GM18505 (cell line): Measurements from ENCODE around the gene MPEG1.
A peak's percentile ranks its signal among the peaks of the same experiment; 100 is the strongest.

Source experiments
- ATAC-seq: cut with Tn5 transposase; IDR thresholded peaks from one replicate; pipeline ENCODE4 v1.9.1; 2021; ENCODE audit not compliant: unreplicated experiment
- POLR2A ChIP-seq: IDR thresholded peaks from 4 replicates; pipeline ENCODE4 v1.6.1; 2011; ENCODE audit warnings: borderline replicate concordance; ENCODE audit not compliant: insufficient read depth, insufficient read length; ENCODE audit errors: extremely low read depth

MPEG1 gene

GRCh38 chr11:59204746-59205145 lies 8.0 kb downstream of the MPEG1 start:
- ATAC-seq, result no peak
- no peak for TF ChIP-seq POLR2A

- no peak for TF ChIP-seq POLR2A
- no peak for ATAC-seq
Measured at GRCh38 chr11:59201353-59201752, 11.4 kb downstream of the MPEG1 start.

- no peak for TF ChIP-seq POLR2A
- ATAC-seq, result no peak
Measured at GRCh38 chr11:59200423-59200746, 12.3 kb downstream of the MPEG1 start.

GRCh38 chr11:59199546-59200422 lies 12.9 kb downstream of the MPEG1 start:
- TF ChIP-seq POLR2A, result no peak
- ATAC-seq, result peak; percentile 53

GRCh38 chr11:59198726-59199125 lies 14.0 kb downstream of the MPEG1 start:
- no peak for ATAC-seq
- no peak for TF ChIP-seq POLR2A

- no peak for TF ChIP-seq POLR2A
- ATAC-seq, result no peak
Measured at GRCh38 chr11:59197991-59198390, 14.7 kb downstream of the MPEG1 start.

GRCh38 chr11:59196777-59197176 lies 15.9 kb downstream of the MPEG1 start:
- TF ChIP-seq POLR2A, result no peak
- ATAC-seq, result no peak

- no peak for ATAC-seq
- no peak for TF ChIP-seq POLR2A
Measured at GRCh38 chr11:59195586-59195985, 17.1 kb downstream of the MPEG1 start.

- ATAC-seq, result no peak
- no peak for TF ChIP-seq POLR2A
Measured at GRCh38 chr11:59193587-59194130, 19.1 kb downstream of the MPEG1 start.

- ATAC-seq, result no peak
- no peak for TF ChIP-seq POLR2A
Measured at GRCh38 chr11:59192446-59193020, 20.2 kb downstream of the MPEG1 start.

- no peak for ATAC-seq
- TF ChIP-seq POLR2A, result no peak
Measured at GRCh38 chr11:59191890-59192289, 20.8 kb downstream of the MPEG1 start.

GRCh38 chr11:59191095-59191494 lies 21.6 kb downstream of the MPEG1 start:
- ATAC-seq, result no peak
- no peak for TF ChIP-seq POLR2A

GRCh38 chr11:59189986-59190385 lies 22.7 kb downstream of the MPEG1 start:
- no peak for TF ChIP-seq POLR2A
- no peak for ATAC-seq

GRCh38 chr11:59188954-59189353 lies 23.8 kb downstream of the MPEG1 start:
- ATAC-seq, result no peak
- no peak for TF ChIP-seq POLR2A
